Measurements from ENCODE around the gene AGR3. TPM values are rescaled to one million over a fixed set of nuclear protein-coding genes. Genes with fewer than 3 reads are reported as not detected.

The AGR3 gene
- total RNA-seq, 1 donor: not detected

GRCh38 chr7:16839646-16840045 lies 42.1 kb downstream of the AGR3 start:
- Histone ChIP-seq H3K4me1 (ENCODE audit: insufficient read depth, low read length) (peaks cover 13% of the 10 kb centered on the region), H4K20me1 (ENCODE audit: insufficient read depth, low read length) (no peaks in the 10 kb centered on the region), H3K9me3 (ENCODE audit: low read depth, low read length) (no peaks in the 10 kb centered on the region), H3K27ac (ENCODE audit: low read depth, low read length) (no peak overlapping the region), H3K4me2 (ENCODE audit: insufficient read depth, low read length) (no peak overlapping the region), H3K27me3 (ENCODE audit: insufficient read depth, low read length) (no peaks in the 10 kb centered on the region), H2AFZ (ENCODE audit: low read length) (no peak overlapping the region), H3K36me3 (ENCODE audit: insufficient read depth, low read length) (no peaks in the 10 kb centered on the region), H3K79me2 (ENCODE audit: insufficient read depth, low read length) (no peaks in the 10 kb centered on the region), H3K4me3 (ENCODE audit: insufficient read depth, low read length) (no peak overlapping the region)
- no peak for TF ChIP-seq CTCF (IDR thresholded peaks at IDR 0.05; ENCODE audit: extremely low read depth, low read depth, low read length)
- DNase-seq (ENCODE audit: insufficient read length, low spot score, missing footprints): no peak

GRCh38 chr7:16838891-16839290 lies 42.9 kb downstream of the AGR3 start:
- H3K4me1 ChIP-seq (ENCODE audit: insufficient read depth, low read length): peaks cover 13% of the 10 kb centered on the region
- H3K27ac ChIP-seq (ENCODE audit: low read depth, low read length): no peak overlapping the region
- H3K4me3 ChIP-seq (ENCODE audit: insufficient read depth, low read length): no peak overlapping the region
- no peak overlapping the region for H2AFZ ChIP-seq (ENCODE audit: low read length)
- no peak for TF ChIP-seq CTCF (IDR thresholded peaks at IDR 0.05; ENCODE audit: extremely low read depth, low read depth, low read length)
- no peak for DNase-seq (ENCODE audit: insufficient read length, low spot score, missing footprints)
- H3K27me3 ChIP-seq (ENCODE audit: insufficient read depth, low read length): no peaks in the 10 kb centered on the region
- H3K4me2 ChIP-seq (ENCODE audit: insufficient read depth, low read length): no peak overlapping the region
- no peaks in the 10 kb centered on the region for H3K9me3 ChIP-seq (ENCODE audit: low read depth, low read length)
- H4K20me1 ChIP-seq (ENCODE audit: insufficient read depth, low read length): no peaks in the 10 kb centered on the region
- H3K79me2 ChIP-seq (ENCODE audit: insufficient read depth, low read length): no peaks in the 10 kb centered on the region
- no peaks in the 10 kb centered on the region for H3K36me3 ChIP-seq (ENCODE audit: insufficient read depth, low read length)

- no peak overlapping the region for H2AFZ ChIP-seq (ENCODE audit: low read length)
- no peaks in the 10 kb centered on the region for H3K27me3 ChIP-seq (ENCODE audit: insufficient read depth, low read length)
- no peak overlapping the region for H3K27ac ChIP-seq (ENCODE audit: low read depth, low read length)
- H3K4me2 ChIP-seq (ENCODE audit: insufficient read depth, low read length): no peak overlapping the region
- no peak overlapping the region for H3K4me3 ChIP-seq (ENCODE audit: insufficient read depth, low read length)
- H3K4me1 ChIP-seq (ENCODE audit: insufficient read depth, low read length): peaks cover 13% of the 10 kb centered on the region
- DNase-seq (ENCODE audit: insufficient read length, low spot score, missing footprints): peak; percentile 72
- no peaks in the 10 kb centered on the region for H4K20me1 ChIP-seq (ENCODE audit: insufficient read depth, low read length)
- no peak for TF ChIP-seq CTCF (IDR thresholded peaks at IDR 0.05; ENCODE audit: extremely low read depth, low read depth, low read length)
- no peaks in the 10 kb centered on the region for H3K79me2 ChIP-seq (ENCODE audit: insufficient read depth, low read length)
- no peaks in the 10 kb centered on the region for H3K9me3 ChIP-seq (ENCODE audit: low read depth, low read length)
- H3K36me3 ChIP-seq (ENCODE audit: insufficient read depth, low read length): no peaks in the 10 kb centered on the region
Observed at GRCh38 chr7:16838386-16838785, 43.4 kb downstream of the AGR3 start.

GRCh38 chr7:16836481-16836880 lies 45.3 kb downstream of the AGR3 start:
- no peak overlapping the region for H2AFZ ChIP-seq (ENCODE audit: low read length)
- H3K27ac ChIP-seq (ENCODE audit: low read depth, low read length): no peak overlapping the region
- no peak overlapping the region for H3K4me3 ChIP-seq (ENCODE audit: insufficient read depth, low read length)
- no peaks in the 10 kb centered on the region for H3K9me3 ChIP-seq (ENCODE audit: low read depth, low read length)
- H3K36me3 ChIP-seq (ENCODE audit: insufficient read depth, low read length): no peaks in the 10 kb centered on the region
- H4K20me1 ChIP-seq (ENCODE audit: insufficient read depth, low read length): no peaks in the 10 kb centered on the region
- no peak for TF ChIP-seq CTCF (IDR thresholded peaks at IDR 0.05; ENCODE audit: extremely low read depth, low read depth, low read length)
- no peaks in the 10 kb centered on the region for H3K79me2 ChIP-seq (ENCODE audit: insufficient read depth, low read length)
- DNase-seq (ENCODE audit: insufficient read length, low spot score, missing footprints): no peak
- no peaks in the 10 kb centered on the region for H3K27me3 ChIP-seq (ENCODE audit: insufficient read depth, low read length)
- no peak overlapping the region for H3K4me2 ChIP-seq (ENCODE audit: insufficient read depth, low read length)
- H3K4me1 ChIP-seq (ENCODE audit: insufficient read depth, low read length): peaks cover 8% of the 10 kb centered on the region

Data from osteoblast (primary cell).